Suprapubic skin (tissue), 4 donors: Measurements from ENCODE around the gene TMEM131L.

ENCODE experiments used
- EP300 ChIP-seq: sonication (generic); formaldehyde crosslinking; IDR thresholded peaks from one replicate; pipeline ENCODE4 v1.6.1; 2017; ENCODE audit warnings: antibody characterized with exemption
- POLR2A ChIP-seq, 2 donors: fragments of 450-650 bp; IDR thresholded peaks; one replicate each; pipeline ENCODE4 v1.6.1; 2017; ENCODE audit warnings: antibody characterized with exemption in 2 of 2, mild to moderate bottlenecking in 2 of 2, moderate library complexity in 2 of 2
- POLR2AphosphoS5 ChIP-seq, 3 donors: sonication (generic); formaldehyde crosslinking; IDR thresholded peaks; one replicate each; pipeline ENCODE4 v1.6.1; 2017; ENCODE audit warnings: antibody characterized with exemption in 3 of 3
- TF ChIP-seq, protein P1 (sequence below), 2 donors: fragments of 200-600 bp in 1 of 2; fragments of 450-650 bp in 1 of 2; sonication (generic) in 1 of 2; IDR thresholded peaks; one replicate each; pipeline ENCODE4 v1.5.1; 2016 to 2019; ENCODE audit warnings: antibody characterized with exemption in 2 of 2, mild to moderate bottlenecking in 1 of 2, moderate library complexity in 1 of 2

DNA sequence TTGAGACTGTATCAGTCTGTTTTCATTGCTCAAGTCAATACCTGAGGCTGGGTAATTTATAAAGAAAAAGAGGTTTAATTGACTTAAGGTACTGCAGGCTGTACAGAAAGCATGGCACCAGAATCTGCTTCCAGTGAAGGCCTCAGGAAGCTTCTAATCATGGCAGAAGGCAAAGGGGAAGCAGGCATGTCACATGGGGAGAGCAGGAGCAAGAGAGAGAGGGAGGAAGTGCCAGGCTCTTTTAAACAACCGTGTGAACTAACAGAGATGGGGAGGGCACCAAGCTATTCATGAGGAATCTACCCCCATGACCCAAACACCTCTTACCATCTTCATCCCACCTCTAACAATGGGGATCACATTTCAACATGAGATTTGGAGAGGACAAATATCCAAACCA lies 7.2 kb upstream of the TMEM131L start:
- TF ChIP-seq, protein P1, sequence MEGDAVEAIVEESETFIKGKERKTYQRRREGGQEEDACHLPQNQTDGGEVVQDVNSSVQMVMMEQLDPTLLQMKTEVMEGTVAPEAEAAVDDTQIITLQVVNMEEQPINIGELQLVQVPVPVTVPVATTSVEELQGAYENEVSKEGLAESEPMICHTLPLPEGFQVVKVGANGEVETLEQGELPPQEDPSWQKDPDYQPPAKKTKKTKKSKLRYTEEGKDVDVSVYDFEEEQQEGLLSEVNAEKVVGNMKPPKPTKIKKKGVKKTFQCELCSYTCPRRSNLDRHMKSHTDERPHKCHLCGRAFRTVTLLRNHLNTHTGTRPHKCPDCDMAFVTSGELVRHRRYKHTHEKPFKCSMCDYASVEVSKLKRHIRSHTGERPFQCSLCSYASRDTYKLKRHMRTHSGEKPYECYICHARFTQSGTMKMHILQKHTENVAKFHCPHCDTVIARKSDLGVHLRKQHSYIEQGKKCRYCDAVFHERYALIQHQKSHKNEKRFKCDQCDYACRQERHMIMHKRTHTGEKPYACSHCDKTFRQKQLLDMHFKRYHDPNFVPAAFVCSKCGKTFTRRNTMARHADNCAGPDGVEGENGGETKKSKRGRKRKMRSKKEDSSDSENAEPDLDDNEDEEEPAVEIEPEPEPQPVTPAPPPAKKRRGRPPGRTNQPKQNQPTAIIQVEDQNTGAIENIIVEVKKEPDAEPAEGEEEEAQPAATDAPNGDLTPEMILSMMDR (IDR thresholded peaks at IDR 0.05), result no peak
- TF ChIP-seq POLR2A (IDR thresholded peaks at IDR 0.05), result no peak
- TF ChIP-seq EP300, result no peak
- TF ChIP-seq POLR2AphosphoS5 (IDR thresholded peaks at IDR 0.05), result no peak
